ENCODE measurements around the gene ADO.

ADO gene

GRCh38 chr10:62795100-62795499 lies 9.4 kb upstream of the ADO start:
- no peak for TF ChIP-seq CTCF (IDR thresholded peaks at IDR 0.05; ENCODE audit: low read depth, low read length)
- no peak for DNase-seq (ENCODE audit: extremely low read depth, low read depth)

- TF ChIP-seq CTCF (IDR thresholded peaks at IDR 0.05; ENCODE audit: low read depth, low read length): no peak
- no peak for DNase-seq (ENCODE audit: extremely low read depth, low read depth)
Observed at GRCh38 chr10:62795762-62796161, 8.8 kb upstream of the ADO start.

DNA sequence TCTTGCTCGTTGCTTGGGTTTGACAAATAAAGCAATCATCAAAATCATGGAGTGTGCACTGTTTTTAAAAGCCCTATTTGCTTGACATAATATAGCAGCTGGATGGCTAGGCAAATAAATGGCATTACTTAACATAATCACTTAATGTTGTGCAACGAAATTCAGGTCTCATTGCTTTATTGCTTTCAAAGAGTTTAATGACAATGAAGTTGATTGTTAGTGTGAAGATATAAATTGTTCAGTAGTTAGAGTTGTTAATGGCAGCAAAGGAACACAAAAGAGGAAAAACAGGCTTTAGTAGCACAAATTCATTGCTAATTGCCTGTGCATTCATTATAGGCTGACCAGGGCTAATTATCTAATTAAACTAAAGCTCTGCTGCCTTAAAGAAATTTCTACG lies 7.6 kb upstream of the ADO start:
- TF ChIP-seq CTCF (IDR thresholded peaks at IDR 0.05; ENCODE audit: low read depth, low read length): no peak
- DNase-seq (ENCODE audit: extremely low read depth, low read depth): no peak

DNA sequence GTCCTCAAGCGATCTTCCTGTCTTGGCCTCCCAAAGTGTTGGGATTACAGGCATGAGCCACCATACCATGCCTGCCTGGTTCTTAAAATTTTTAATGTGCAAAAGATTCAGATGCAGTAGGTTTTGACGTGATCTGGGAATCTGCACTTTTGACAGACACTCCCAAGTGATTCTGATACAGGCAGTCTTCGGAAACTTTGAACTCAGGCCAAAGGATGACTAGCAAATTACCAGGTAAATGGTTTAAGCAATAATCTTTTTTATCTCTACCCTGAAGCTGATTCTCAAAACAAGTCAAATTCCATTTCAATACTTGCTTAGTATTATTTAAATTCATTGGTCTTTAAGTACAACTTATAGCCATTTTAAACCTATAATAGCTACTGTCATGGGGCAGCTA lies 2.6 kb upstream of the ADO start:
- DNase-seq (ENCODE audit: extremely low read depth, low read depth): no peak
- TF ChIP-seq CTCF (IDR thresholded peaks at IDR 0.05; ENCODE audit: low read depth, low read length): no peak

DNA sequence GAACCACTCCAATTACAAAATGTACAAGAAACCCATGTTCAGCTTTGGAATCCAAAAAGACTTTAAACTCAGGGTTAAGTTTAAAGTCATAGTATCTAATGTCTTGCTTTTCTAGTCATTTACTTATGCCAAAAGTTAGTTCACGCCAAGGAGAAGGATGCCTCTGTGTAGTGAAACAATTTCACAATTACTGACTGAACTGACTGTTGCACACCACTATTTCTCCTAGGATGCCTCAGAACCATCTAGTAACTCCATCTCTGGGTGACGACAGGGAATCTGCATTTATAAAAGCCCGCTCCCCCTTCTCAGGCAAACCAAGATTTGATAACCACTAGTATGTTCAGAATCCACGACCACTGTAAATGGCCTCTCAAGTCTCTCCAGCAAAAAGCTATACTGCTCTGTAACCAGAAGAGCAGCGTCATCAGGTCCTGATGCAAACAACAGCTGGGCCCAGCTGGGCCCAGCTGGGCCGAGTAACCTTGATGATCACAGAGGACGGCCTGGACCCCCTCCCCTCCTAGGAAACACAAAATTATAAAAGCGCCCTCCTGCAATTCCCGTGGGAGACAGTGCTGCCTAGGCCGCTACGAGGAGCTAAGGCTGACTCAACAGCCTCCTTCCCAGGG lies 680 bp upstream of the ADO start:
- DNase-seq (ENCODE audit: extremely low read depth, low read depth): no peak

GRCh38 chr10:62805231-62806099 lies 945 bp downstream of the ADO start:
- no peak for DNase-seq (ENCODE audit: extremely low read depth, low read depth)
- no peak for TF ChIP-seq CTCF (IDR thresholded peaks at IDR 0.05; ENCODE audit: low read depth, low read length)

More for the DNA sequence above, 680 bp upstream of the ADO start:
- TF ChIP-seq CTCF (IDR thresholded peaks at IDR 0.05; ENCODE audit: low read depth, low read length): no peak

GRCh38 chr10:62806251-62806650 lies 1.7 kb downstream of the ADO start:
- no peak for DNase-seq (ENCODE audit: extremely low read depth, low read depth)
- no peak for TF ChIP-seq CTCF (IDR thresholded peaks at IDR 0.05; ENCODE audit: low read depth, low read length)

Measured in AG09319 (cell line).